Osteocyte (in vitro differentiated cells): ENCODE measurements around the gene FBXO41. TPM values are rescaled to one million over a fixed set of nuclear protein-coding genes. Genes with fewer than 3 reads are reported as not detected.

Experiments
- DNase-seq: peaks from one replicate; pipeline ENCODE4 v3.0.0; 2021; ENCODE audit warnings: mixed read lengths; ENCODE audit not compliant: unreplicated experiment; ENCODE audit errors: extremely low spot score
- H3K27ac Mint-ChIP-seq: one replicate; pipeline ENCODE4 v1.8.0; 2021; ENCODE audit warnings: mild to moderate bottlenecking, mixed read lengths; ENCODE audit not compliant: unreplicated experiment
- H3K27me3 Mint-ChIP-seq: one replicate; pipeline ENCODE4 v1.8.0; 2021; ENCODE audit warnings: mixed read lengths; ENCODE audit not compliant: unreplicated experiment
- H3K36me3 Mint-ChIP-seq: one replicate; pipeline ENCODE4 v1.8.0; 2021; ENCODE audit warnings: mixed read lengths; ENCODE audit not compliant: unreplicated experiment
- H3K4me1 Mint-ChIP-seq: one replicate; pipeline ENCODE4 v1.8.0; 2021; ENCODE audit warnings: mixed read lengths; ENCODE audit not compliant: unreplicated experiment
- H3K4me3 Mint-ChIP-seq: one replicate; pipeline ENCODE4 v1.8.0; 2021; ENCODE audit warnings: mild to moderate bottlenecking, moderate library complexity, mixed read lengths; ENCODE audit not compliant: unreplicated experiment
- H3K9me3 Mint-ChIP-seq: one replicate; pipeline ENCODE4 v1.8.0; 2021; ENCODE audit warnings: mixed read lengths; ENCODE audit not compliant: unreplicated experiment
- CTCF ChIP-seq: fragments of 200-600 bp; sonication (generic); IDR thresholded peaks from 2 replicates; pipeline ENCODE4 v1.5.0; 2021; ENCODE audit warnings: antibody characterized with exemption, mild to moderate bottlenecking, moderate library complexity
- total RNA-seq: library from RNA; stranded (reverse); gene quantifications from 2 replicates; pipeline ENCODE4 v1.2.1, GENCODE V29; 2021

Gene FBXO41
- total RNA-seq, 1 donor from 2014 or later, result 1.6 TPM

GRCh38 chr2:73259276-73259675 is 25.0 kb downstream of the FBXO41 start:
- H3K9me3 Mint-ChIP-seq, result no peaks in the 10 kb centered on the region
- no peak overlapping the region for H3K27ac Mint-ChIP-seq
- H3K4me3 Mint-ChIP-seq, result no peak overlapping the region
- no peaks in the 10 kb centered on the region for H3K4me1 Mint-ChIP-seq
- no peak for TF ChIP-seq CTCF
- H3K27me3 Mint-ChIP-seq, result peaks cover 7% of the 10 kb centered on the region
- H3K36me3 Mint-ChIP-seq, result no peaks in the 10 kb centered on the region
- no peak for DNase-seq

- Mint-ChIP-seq H3K27ac (no peak overlapping the region), H3K36me3 (peaks cover 2% of the 10 kb centered on the region), H3K4me3 (no peak overlapping the region), H3K9me3 (no peaks in the 10 kb centered on the region), H3K27me3 (peaks cover 7% of the 10 kb centered on the region), H3K4me1 (no peaks in the 10 kb centered on the region)
- no peak for DNase-seq
- no peak for TF ChIP-seq CTCF
These were observed 25.4 kb downstream of the FBXO41 start for GRCh38 chr2:73258913-73259215.

GRCh38 chr2:73258186-73258912 is 25.9 kb downstream of the FBXO41 start:
- H3K36me3 Mint-ChIP-seq, result peaks cover 7% of the 10 kb centered on the region
- H3K27me3 Mint-ChIP-seq, result peaks cover 7% of the 10 kb centered on the region
- H3K27ac Mint-ChIP-seq, result no peak overlapping the region
- TF ChIP-seq CTCF, result no peak
- no peak for DNase-seq
- no peaks in the 10 kb centered on the region for H3K9me3 Mint-ChIP-seq
- H3K4me3 Mint-ChIP-seq, result no peak overlapping the region
- no peaks in the 10 kb centered on the region for H3K4me1 Mint-ChIP-seq

- Mint-ChIP-seq H3K4me1 (no peaks in the 10 kb centered on the region), H3K27me3 (peaks cover 7% of the 10 kb centered on the region), H3K36me3 (peaks cover 14% of the 10 kb centered on the region), H3K4me3 (no peak overlapping the region), H3K9me3 (no peaks in the 10 kb centered on the region), H3K27ac (no peak overlapping the region)
- DNase-seq, result no peak
- TF ChIP-seq CTCF, result no peak
These were observed 26.7 kb downstream of the FBXO41 start for GRCh38 chr2:73257425-73258125.

GRCh38 chr2:73257021-73257420 is 27.3 kb downstream of the FBXO41 start:
- DNase-seq, result no peak

More at GRCh38 chr2:73257021-73257420, 27.3 kb downstream of the FBXO41 start:
- Mint-ChIP-seq H3K4me1 (no peaks in the 10 kb centered on the region), H3K9me3 (no peaks in the 10 kb centered on the region), H3K27me3 (peaks cover 7% of the 10 kb centered on the region), H3K36me3 (peaks cover 17% of the 10 kb centered on the region), H3K27ac (no peak overlapping the region), H3K4me3 (no peak overlapping the region)
- no peak for TF ChIP-seq CTCF
